AG09319 (cell line): ENCODE results near the gene AKAP13.

Experiments
- DNase-seq: peaks from one replicate; pipeline ENCODE4 v3.0.0-alpha.2; 2010; ENCODE audit warnings: low read depth; ENCODE audit errors: extremely low read depth
- CTCF ChIP-seq: IDR thresholded peaks from 2 replicates; pipeline ENCODE4 v1.5.1; 2011; ENCODE audit warnings: low read depth, mild to moderate bottlenecking, inconsistent platforms, low read length, moderate library complexity

AKAP13 gene

GRCh38 chr15:85515212-85515611 lies 134.8 kb downstream of the AKAP13 start:
- DNase-seq, result no peak

GRCh38 chr15:85517086-85517485 lies 136.7 kb downstream of the AKAP13 start:
- no peak for DNase-seq
- TF ChIP-seq CTCF, result no peak

More at GRCh38 chr15:85515212-85515611, 134.8 kb downstream of the AKAP13 start:
- no peak for TF ChIP-seq CTCF

- TF ChIP-seq CTCF, result no peak
- no peak for DNase-seq
Measured at GRCh38 chr15:85518979-85519761, 138.8 kb downstream of the AKAP13 start.

GRCh38 chr15:85520650-85521049 lies 140.2 kb downstream of the AKAP13 start:
- DNase-seq, result no peak
- no peak for TF ChIP-seq CTCF

- no peak for TF ChIP-seq CTCF
- no peak for DNase-seq
Measured at GRCh38 chr15:85523530-85523929, 143.1 kb downstream of the AKAP13 start.

- TF ChIP-seq CTCF, result no peak
Measured at GRCh38 chr15:85525755-85526154, 145.4 kb downstream of the AKAP13 start.

GRCh38 chr15:85527895-85528294 lies 147.5 kb downstream of the AKAP13 start:
- peak; percentile 84 for DNase-seq

More at GRCh38 chr15:85525755-85526154, 145.4 kb downstream of the AKAP13 start:
- no peak for DNase-seq

More at GRCh38 chr15:85527895-85528294, 147.5 kb downstream of the AKAP13 start:
- no peak for TF ChIP-seq CTCF
